GM23248 (cell line): ENCODE data around the gene FOXQ1.

ENCODE experiments used
- EZH2 ChIP-seq: fragments of 200-600 bp; sonication (generic); IDR thresholded peaks from 2 replicates; pipeline ENCODE4 v1.6.1; 2018; ENCODE audit warnings: antibody characterized with exemption, mild to moderate bottlenecking; ENCODE audit not compliant: insufficient read depth, poor library complexity, severe bottlenecking
- EZH2phosphoT487 ChIP-seq: fragments of 200-600 bp; sonication (generic); IDR thresholded peaks from 2 replicates; pipeline ENCODE4 v1.6.1; 2018; ENCODE audit warnings: antibody characterized with exemption, moderate library complexity, mild to moderate bottlenecking, low read depth; ENCODE audit not compliant: insufficient read depth

DNA sequence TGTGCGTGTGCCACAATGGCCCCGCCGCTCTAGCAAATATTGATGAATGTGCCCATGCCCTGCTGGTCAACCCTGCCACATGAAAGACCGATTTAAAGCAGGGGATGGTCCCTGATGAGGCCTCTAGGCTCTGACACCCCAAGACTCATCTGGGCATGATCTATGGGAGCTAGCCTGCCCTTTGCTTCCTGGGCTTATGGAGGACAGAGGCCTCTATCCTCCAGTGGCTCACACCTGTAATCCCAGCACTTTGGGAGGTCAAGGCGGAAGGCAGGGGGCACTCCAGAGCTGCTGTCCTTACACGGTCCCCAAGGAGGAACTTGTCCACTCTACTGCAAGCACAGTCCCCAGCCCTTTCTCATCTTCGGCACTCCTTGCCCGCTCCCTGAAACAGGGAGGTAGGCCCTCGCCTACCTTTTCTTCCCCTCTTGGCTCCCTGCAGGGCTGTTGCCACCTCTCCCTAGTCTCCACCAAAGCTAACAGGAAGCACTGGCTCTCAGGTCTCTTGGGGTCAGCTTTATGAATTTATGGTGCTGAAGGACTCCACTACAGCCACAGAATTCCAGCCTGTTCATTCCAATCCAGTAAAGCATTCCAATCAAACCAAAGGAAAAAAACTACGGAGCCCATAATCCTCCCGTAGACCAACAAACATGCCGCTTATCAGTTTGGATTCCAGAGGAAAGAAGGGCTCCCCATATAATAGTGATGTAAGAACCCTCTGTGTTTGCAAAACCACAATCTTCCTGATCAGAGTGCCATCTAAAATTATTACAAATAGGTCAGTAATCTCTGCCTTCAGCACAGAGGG lies 48.7 kb upstream of the FOXQ1 start:
- TF ChIP-seq EZH2, result no peak
- TF ChIP-seq EZH2phosphoT487, result no peak
